HG02885 (cell line): ENCODE data around the gene KRT7.

ENCODE experiments used
- ATAC-seq: cut with Tn5 transposase; IDR thresholded peaks from one replicate; pipeline ENCODE4 v1.9.1; 2021; ENCODE audit warnings: mild to moderate bottlenecking; ENCODE audit not compliant: unreplicated experiment, poor library complexity

KRT7 gene

DNA sequence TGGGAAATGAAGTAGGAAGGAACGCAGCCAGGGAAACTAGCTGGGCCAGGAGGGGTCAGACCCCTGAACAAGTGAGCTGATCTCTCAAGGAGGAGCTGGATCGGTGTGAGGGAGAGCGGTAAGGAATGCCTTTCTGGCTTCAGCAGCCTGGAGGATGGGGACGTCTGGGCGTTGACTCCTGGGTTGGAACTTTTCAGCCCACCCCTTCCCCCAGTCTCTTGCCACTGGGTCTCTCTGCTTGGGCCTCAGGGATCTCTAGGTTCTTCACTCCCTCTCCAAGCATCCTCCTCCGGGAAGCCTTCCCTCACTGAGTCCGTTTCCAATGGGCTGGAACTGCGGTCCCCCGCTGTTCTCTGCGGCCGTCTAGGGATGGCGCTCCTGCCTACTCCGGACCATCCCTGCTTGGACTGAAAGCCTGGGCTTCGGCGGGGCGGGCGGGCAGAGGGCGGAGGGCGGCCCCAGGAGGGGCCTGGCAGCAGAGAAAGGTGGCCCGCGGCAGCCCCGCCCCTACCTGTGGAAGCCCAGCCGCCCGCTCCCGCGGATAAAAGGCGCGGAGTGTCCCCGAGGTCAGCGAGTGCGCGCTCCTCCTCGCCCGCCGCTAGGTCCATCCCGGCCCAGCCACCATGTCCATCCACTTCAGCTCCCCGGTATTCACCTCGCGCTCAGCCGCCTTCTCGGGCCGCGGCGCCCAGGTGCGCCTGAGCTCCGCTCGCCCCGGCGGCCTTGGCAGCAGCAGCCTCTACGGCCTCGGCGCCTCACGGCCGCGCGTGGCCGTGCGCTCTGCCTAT, at the start of gene KRT7:
TSS of gene KRT7 (plus strand) at position 570 of the 788 bp plus-strand sequence. CDS start at position 624, 54 bp downstream.
- ATAC-seq = no peak

DNA sequence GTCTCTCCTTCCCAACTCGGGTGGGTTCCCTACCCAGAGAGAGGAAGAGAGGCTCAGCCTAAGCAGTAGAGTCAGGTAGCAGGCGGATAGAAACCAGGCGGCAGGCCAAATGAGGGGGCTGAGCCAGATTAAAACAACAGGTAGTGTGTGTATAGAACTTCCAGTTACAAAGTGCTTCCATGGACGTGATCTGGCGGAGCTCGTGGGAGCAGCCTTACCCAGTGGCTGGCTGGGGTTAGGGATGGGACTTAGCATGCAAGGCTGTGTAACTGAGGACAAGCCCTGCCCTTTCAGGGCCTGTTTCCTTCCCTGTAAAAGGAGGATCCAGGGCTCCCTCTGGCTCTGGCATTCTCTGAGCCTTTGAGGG, 49.5 kb upstream of the KRT7 start:
- ATAC-seq = no peak

- no peak for ATAC-seq
These were observed 49.1 kb upstream of the KRT7 start for GRCh38 chr12:52183971-52184370.

GRCh38 chr12:52184813-52185212, 48.2 kb upstream of the KRT7 start:
- ATAC-seq = no peak

DNA sequence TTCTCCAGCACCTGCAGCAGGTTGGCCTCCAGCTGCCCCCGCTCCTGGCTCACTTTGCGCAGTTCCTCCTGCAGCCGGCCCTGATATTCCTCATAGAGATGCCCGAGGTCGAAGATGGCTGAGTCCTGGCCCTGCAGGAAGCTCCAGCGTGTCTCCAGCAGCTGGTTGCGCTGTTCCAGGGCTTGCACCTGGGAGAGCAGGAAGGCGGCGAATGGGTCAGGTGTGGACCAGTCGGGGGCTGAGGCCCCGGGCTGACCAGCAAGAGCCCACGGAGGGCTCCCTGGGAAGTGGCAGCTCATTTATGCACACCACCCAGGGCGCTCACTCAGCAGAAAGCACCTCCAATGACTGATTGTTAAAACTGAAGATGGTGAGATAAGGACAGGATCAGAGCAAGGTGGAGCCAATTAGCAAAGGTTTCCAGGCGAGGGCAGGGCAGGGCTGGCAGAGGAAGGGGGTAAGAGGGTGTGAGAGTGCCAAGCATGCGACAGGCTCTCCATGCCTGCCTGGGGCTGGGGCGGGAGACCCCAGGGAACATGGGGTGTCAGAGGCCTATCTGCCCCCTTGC, 47.6 kb upstream of the KRT7 start:
- ATAC-seq = no peak

DNA sequence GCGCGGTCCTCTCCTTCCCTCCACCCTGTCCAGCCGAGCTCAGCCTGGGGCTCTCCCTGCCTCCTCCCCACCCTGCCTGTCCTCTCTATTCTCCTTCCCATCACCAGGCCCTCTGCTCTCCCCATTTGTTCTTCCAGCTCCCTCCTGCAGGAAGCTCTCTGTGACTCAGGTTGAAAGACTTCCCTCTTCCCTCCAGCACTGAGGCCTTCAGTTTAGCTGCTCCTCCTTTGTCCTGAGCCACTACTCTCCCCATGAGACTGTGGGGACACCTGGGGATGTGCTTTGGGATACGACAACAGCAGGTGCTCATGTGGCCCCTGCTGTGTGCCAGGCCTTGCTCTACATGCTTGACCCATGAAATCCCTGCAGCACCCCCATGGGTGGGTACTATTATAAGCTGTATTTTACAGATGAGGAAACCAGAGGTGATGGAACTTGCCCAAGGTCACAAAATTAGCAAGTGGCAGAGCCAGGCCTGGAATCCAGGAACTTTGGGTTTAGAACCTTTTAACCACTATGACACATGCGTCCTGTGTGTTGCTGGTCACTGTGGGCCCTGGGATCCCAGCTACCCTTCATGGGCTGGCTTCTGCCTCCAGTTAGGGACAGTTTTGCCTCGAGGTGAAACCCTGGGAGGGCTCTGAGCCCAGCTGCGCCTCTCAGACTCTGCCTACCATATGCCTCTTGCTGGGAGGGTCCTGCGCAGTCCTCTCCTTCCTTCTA, 46.8 kb upstream of the KRT7 start:
- no peak for ATAC-seq

DNA sequence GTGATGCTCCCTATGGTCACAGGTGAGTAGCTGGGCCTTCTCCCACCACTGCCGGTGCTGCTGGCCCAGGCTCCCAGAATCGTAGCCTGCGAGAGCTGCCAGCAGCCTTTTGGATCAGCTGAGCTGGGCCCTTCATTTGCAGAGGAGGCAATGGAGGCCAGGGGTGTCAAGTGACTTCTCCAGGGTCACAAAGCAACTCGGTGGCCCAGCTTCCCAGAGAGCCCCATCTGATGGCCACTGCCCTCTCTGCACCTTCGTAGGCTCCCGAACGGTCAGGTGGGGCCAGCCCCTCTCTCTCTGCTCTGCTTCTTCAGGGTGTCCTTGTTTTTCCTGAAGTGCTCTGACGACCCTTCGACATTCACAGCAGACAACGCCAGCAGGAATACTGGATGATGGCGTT, 45.8 kb upstream of the KRT7 start:
- ATAC-seq = no peak

GRCh38 chr12:52187640-52188039, 45.4 kb upstream of the KRT7 start:
- no peak for ATAC-seq

GRCh38 chr12:52188658-52189057, 44.4 kb upstream of the KRT7 start:
- ATAC-seq = no peak

- no peak for ATAC-seq
These were observed 43.5 kb upstream of the KRT7 start for GRCh38 chr12:52189376-52190174.

GRCh38 chr12:52190860-52191729, 41.9 kb upstream of the KRT7 start:
- no peak for ATAC-seq

DNA sequence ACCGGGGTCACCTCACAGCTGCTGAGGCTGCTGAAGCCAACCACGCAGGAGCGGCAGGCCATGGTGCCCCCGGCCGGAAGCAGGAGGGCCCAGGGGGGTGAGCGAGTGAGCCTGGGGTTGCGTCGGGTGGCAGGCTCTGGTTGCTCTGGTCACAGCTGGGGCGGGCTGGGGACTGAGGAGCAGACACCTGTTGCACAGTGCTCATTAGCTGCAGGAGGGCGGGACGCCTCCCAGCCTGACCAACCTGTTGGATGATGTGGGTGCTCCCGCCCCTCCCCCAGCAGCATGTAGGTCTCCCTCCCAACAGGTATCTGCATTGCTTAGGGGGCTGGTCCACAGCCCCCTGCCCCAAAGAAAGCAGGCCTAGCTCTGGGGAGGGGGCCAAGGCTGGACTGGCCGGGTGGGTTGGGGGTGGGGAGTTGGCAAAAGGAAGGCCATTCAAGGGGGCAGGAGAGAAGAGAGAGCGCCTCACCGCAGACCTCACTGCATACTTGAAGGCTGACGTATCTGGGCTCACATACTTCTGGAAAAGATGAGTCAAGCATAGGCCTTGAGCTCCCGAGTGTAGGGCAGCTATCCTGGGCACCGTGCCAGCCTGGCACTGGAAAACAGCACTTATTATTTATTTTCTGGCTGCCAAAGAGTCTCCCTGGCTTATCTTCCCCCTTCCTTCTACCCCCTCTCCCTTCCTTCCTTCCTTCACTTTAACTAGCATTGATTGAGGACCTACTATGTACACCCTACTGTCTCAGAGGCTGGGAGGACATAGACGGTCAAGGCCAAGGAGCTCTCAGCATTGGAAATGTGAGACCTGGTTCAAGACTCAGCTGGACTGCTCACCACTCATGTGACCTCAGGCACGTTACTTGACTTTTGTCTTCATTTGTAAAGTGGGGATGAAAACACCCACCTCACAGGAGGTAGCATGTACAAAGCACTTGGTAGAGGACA, 40.9 kb upstream of the KRT7 start, which contains the start of gene KRT80:
TSS of gene KRT80 (minus strand) at position 174 of the 951 bp plus-strand sequence. CDS start at position 62, 112 bp downstream.
- no peak for ATAC-seq

DNA sequence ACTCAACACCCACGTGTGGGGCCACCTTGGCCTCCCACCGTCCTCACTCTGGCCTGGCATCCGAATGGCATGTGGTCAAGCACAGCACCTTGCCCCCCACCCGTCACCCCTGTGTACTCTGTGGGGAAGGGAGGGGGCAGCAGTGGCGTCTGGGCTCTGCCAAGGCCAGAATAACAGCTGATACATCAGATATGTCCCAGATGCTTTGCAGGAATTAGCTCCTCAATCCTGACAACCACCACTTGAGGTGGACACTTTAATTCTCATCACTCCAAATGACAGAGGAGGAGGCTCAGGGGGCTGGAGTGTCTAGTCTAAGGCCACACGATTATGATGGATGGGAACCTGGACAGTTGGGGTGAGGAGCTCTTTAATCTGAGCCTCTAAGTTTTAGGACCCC, 39.5 kb upstream of the KRT7 start:
- no peak for ATAC-seq

DNA sequence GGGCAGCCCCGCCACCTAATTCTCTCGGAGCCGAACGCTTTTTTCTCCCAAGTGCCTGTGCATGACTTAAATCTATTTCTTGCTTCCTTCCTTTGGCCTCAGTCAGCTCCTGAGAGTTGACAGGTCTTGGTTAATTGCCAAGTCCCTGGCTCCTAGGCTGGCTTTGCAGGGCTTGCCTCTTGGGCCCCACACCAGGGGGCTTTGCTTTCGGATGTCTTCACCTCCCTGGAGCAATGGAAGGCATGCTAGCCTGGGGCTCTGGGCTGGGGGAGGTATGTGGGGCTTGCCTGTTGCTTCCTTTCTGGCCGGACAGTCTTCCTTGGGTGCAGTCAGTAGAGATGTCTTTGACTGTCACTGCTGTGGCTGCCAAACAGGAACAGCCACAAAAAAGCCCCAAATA, 39.1 kb upstream of the KRT7 start:
- ATAC-seq = no peak

- no peak for ATAC-seq
These were observed 37.8 kb upstream of the KRT7 start for GRCh38 chr12:52195065-52195730.

- ATAC-seq = no peak
These were observed 35.4 kb upstream of the KRT7 start for GRCh38 chr12:52197371-52198231.
